H1 (cell line): ENCODE data around the gene HAGH. TPM values are rescaled to one million over a fixed set of nuclear protein-coding genes. Genes with fewer than 3 reads are reported as not detected.
A peak's percentile ranks its signal among the peaks of the same experiment; 100 is the strongest.

Experiments
- BRCA1 ChIP-seq: IDR thresholded peaks from 2 replicates; pipeline ENCODE4 v1.6.1; 2012; ENCODE audit warnings: low read depth, low read length, improper control_type of control experiment
- CBX5 ChIP-seq: fragments of 300-800, 300-1000 bp; sonication (generic); IDR thresholded peaks from 2 replicates; pipeline ENCODE4 v1.7.1; 2016; ENCODE audit warnings: antibody characterized with exemption, low read length, low read depth
- CBX8 ChIP-seq: fragments of 300-800, 300-1000 bp; sonication (generic); IDR thresholded peaks from 2 replicates; pipeline ENCODE4 v1.7.1; 2016; ENCODE audit warnings: low read depth, low read length, borderline replicate concordance
- CHD1 ChIP-seq: IDR thresholded peaks from 2 replicates; pipeline ENCODE4 v1.6.1; 2012; ENCODE audit warnings: low read depth, low read length, improper control_type of control experiment
- CHD2 ChIP-seq: IDR thresholded peaks from 2 replicates; pipeline ENCODE4 v1.6.1; 2012; ENCODE audit warnings: low read length, improper control_type of control experiment
- CTBP2 ChIP-seq: IDR thresholded peaks from 2 replicates; pipeline ENCODE4 v1.7.0; 2011; ENCODE audit warnings: borderline replicate concordance, mild to moderate bottlenecking, moderate library complexity, mixed read lengths, low read length; ENCODE audit not compliant: insufficient read depth, insufficient read length
- CTCF ChIP-seq, 3 experiments: IDR thresholded peaks; 1 replicate in 2 of 3; 2 replicates in 1 of 3; pipeline versions ENCODE4 v1.5.1 to v1.6.1; 2011; ENCODE audit warnings: low read length in 3 of 3, mild to moderate bottlenecking in 3 of 3, inconsistent platforms in 2 of 3, low read depth in 1 of 3, moderate library complexity in 1 of 3; ENCODE audit not compliant: insufficient read depth in 1 of 3; ENCODE audit errors: control extremely low read depth in 1 of 3
- EGR1 ChIP-seq: IDR thresholded peaks from 2 replicates; pipeline ENCODE4 v1.6.1; 2011; ENCODE audit warnings: low read depth, low read length, borderline replicate concordance
- EP300 ChIP-seq, 2 experiments: IDR thresholded peaks; 1 replicate in 1 of 2; 2 replicates in 1 of 2; pipeline ENCODE4 v1.6.1; 2011 to 2012; ENCODE audit warnings: low read depth in 2 of 2, low read length in 2 of 2, mild to moderate bottlenecking in 2 of 2, borderline replicate concordance in 1 of 2, inconsistent platforms in 1 of 2, moderate library complexity in 1 of 2
- JUN ChIP-seq: IDR thresholded peaks from 2 replicates; pipeline ENCODE4 v1.6.1; 2011; ENCODE audit warnings: low read depth, mild to moderate bottlenecking, improper control_type of control experiment, low read length
- POLR2A ChIP-seq, 2 experiments: IDR thresholded peaks; 1 replicate in 1 of 2; 2 replicates in 1 of 2; pipeline ENCODE4 v1.6.1; 2011; ENCODE audit warnings: low read depth in 2 of 2, low read length in 2 of 2, mild to moderate bottlenecking in 2 of 2; ENCODE audit errors: control extremely low read depth in 1 of 2
- POLR2AphosphoS5 ChIP-seq: IDR thresholded peaks from 2 replicates; pipeline ENCODE4 v1.6.1; 2011; ENCODE audit warnings: low read depth, low read length
- POU5F1 ChIP-seq: IDR thresholded peaks from 2 replicates; pipeline ENCODE4 v1.6.1; 2011; ENCODE audit warnings: low read depth, mild to moderate bottlenecking, low read length, moderate library complexity
- RNF2 ChIP-seq: fragments of 200-900, 300-1000 bp; sonication (generic); IDR thresholded peaks from 2 replicates; pipeline ENCODE4 v1.7.1; 2016; ENCODE audit warnings: borderline replicate concordance, low read depth, mild to moderate bottlenecking, antibody characterized with exemption, low read length; ENCODE audit not compliant: poor library complexity, severe bottlenecking; ENCODE audit errors: missing control alignments
- RXRA ChIP-seq: IDR thresholded peaks from 2 replicates; pipeline ENCODE4 v1.6.1; 2011; ENCODE audit warnings: low read depth, mild to moderate bottlenecking, low read length, moderate library complexity; ENCODE audit not compliant: insufficient read depth
- SIN3A ChIP-seq, 2 experiments: IDR thresholded peaks in 1 of 2; conservative IDR thresholded peaks in 1 of 2; 2 replicates each; pipeline ENCODE4 v1.6.1; 2011 to 2012; ENCODE audit warnings: low read length in 2 of 2, improper control_type of control experiment in 1 of 2, low read depth in 1 of 2, mild to moderate bottlenecking in 1 of 2
- SP4 ChIP-seq: IDR thresholded peaks from 2 replicates; pipeline ENCODE4 v1.6.1; 2012; ENCODE audit warnings: low read length, inconsistent platforms
- TAF1 ChIP-seq: IDR thresholded peaks from 2 replicates; pipeline ENCODE4 v1.6.1; 2011; ENCODE audit warnings: mild to moderate bottlenecking, low read depth, low read length
- TBP ChIP-seq: IDR thresholded peaks from 2 replicates; pipeline ENCODE4 v1.6.1; 2011; ENCODE audit warnings: low read depth, low read length, improper control_type of control experiment
- USF2 ChIP-seq: IDR thresholded peaks from 2 replicates; pipeline ENCODE4 v1.6.1; 2011; ENCODE audit warnings: low read length, improper control_type of control experiment
- YY1 ChIP-seq: IDR thresholded peaks from 2 replicates; pipeline ENCODE4 v1.6.1; 2011; ENCODE audit warnings: low read depth, mild to moderate bottlenecking, low read length
- polyA plus RNA-seq, 7 experiments: library from polyadenylated mRNA; depleted of rRNA in 3 of 7; stranded (reverse) in 5 of 7; unstranded in 2 of 7; fragments of >200 nt in 5 of 7; fragments of 200-250 nt in 2 of 7; gene quantifications; 1 replicate in 5 of 7; 2 replicates in 1 of 7; 4 replicates in 1 of 7; pipeline versions ENCODE4 v1.2.1 to v1.2.3, GENCODE V29; 2011 to 2013; ENCODE audit warnings: missing spikeins in 2 of 7, mixed read lengths in 2 of 7
- total RNA-seq: library from RNA; stranded (reverse); fragmentation: NEBNext Ultra II Directional; extraction: Animal tissue kit (Norgen Biotek cat#: 25700); gene quantifications from 2 replicates; pipeline ENCODE4 v1.2.1, GENCODE V29; 2021

HAGH gene
- total and polyA plus RNA-seq, 2 of the 8 experiments (the other 6 are each of a cell fraction or from before 2014, with no cell fraction given) = 28.7 to 40.6 TPM

GRCh38 chr16:1825864-1826690 lies 548 bp downstream of the HAGH start (continued):
- TF ChIP-seq USF2 = no peak
- TF ChIP-seq CTCF (IDR thresholded peaks at IDR 0.05; ENCODE audit: control extremely low read depth in 1 of 3, insufficient read depth in 1 of 3, low read depth in 1 of 3, low read length in 3 of 3) = no peak
- no peak for TF ChIP-seq EGR1
- no peak for TF ChIP-seq RNF2
- TF ChIP-seq SP4 = no peak
- TF ChIP-seq POLR2AphosphoS5 = no peak
- no peak for TF ChIP-seq CHD1
- no peak for TF ChIP-seq EP300 (IDR thresholded peaks at IDR 0.05; ENCODE audit: borderline replicate concordance in 1 of 2, low read depth in 2 of 2, low read length in 2 of 2)
- no peak for TF ChIP-seq CBX8
- TF ChIP-seq JUN = no peak
- TF ChIP-seq CHD2 = no peak
- TF ChIP-seq TAF1 = no peak
- TF ChIP-seq TBP = no peak
- no peak for TF ChIP-seq POLR2A (IDR thresholded peaks at IDR 0.05; ENCODE audit: control extremely low read depth in 1 of 2, low read depth in 2 of 2, low read length in 2 of 2)
- TF ChIP-seq SIN3A (conservative IDR thresholded peaks at IDR 0.05 in 1 of 2, IDR thresholded peaks at IDR 0.05 in 1 of 2; ENCODE audit: low read depth in 1 of 2, low read length in 2 of 2) = peak; percentile 8 to 80; a peak in 1 of 4 replicates
- TF ChIP-seq CBX5 = no peak
- no peak for TF ChIP-seq POU5F1
- TF ChIP-seq RXRA = no peak
- 0 out of 2 replicates have a peak, but pooled peaks have one; percentile 22 for TF ChIP-seq YY1
- peak; percentile 64 for TF ChIP-seq CTBP2
- TF ChIP-seq BRCA1 = no peak
